ENCODE measurements around the gene ZHX3. TPM values are rescaled to one million over a fixed set of nuclear protein-coding genes. Genes with fewer than 3 reads are reported as not detected.
A peak's percentile ranks its signal among the peaks of the same experiment; 100 is the strongest.

The ZHX3 gene
- total RNA-seq, 1 donor from 2014 or later, result 26.8 TPM

GRCh38 chr20:41178904-41179432 is 138.6 kb downstream of the ZHX3 start:
- H3K9me3 ChIP-seq, result no peaks in the 10 kb centered on the region
- peaks cover 0 to 30% of the 10 kb centered on the region in 2 donors for H3K36me3 ChIP-seq
- H3K4me3 ChIP-seq, result no peak overlapping the region
- no peaks in the 10 kb centered on the region for H3K27me3 ChIP-seq
- H3K4me1 ChIP-seq, result peaks cover 35% of the 10 kb centered on the region
- TF ChIP-seq POLR2A (IDR thresholded peaks at IDR 0.05) (no peak), POLR2AphosphoS5 (IDR thresholded peaks at IDR 0.05; ENCODE audit: insufficient read depth in 1 of 2, low read depth in 1 of 2) (no peak)
- TF ChIP-seq, protein P1, sequence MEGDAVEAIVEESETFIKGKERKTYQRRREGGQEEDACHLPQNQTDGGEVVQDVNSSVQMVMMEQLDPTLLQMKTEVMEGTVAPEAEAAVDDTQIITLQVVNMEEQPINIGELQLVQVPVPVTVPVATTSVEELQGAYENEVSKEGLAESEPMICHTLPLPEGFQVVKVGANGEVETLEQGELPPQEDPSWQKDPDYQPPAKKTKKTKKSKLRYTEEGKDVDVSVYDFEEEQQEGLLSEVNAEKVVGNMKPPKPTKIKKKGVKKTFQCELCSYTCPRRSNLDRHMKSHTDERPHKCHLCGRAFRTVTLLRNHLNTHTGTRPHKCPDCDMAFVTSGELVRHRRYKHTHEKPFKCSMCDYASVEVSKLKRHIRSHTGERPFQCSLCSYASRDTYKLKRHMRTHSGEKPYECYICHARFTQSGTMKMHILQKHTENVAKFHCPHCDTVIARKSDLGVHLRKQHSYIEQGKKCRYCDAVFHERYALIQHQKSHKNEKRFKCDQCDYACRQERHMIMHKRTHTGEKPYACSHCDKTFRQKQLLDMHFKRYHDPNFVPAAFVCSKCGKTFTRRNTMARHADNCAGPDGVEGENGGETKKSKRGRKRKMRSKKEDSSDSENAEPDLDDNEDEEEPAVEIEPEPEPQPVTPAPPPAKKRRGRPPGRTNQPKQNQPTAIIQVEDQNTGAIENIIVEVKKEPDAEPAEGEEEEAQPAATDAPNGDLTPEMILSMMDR (IDR thresholded peaks at IDR 0.05), result no peak
- peak overlapping the region; percentile 83 for H3K27ac ChIP-seq
- intact Hi-C loops (cut with DNase I), result no loop called here
- DNase-seq (ENCODE audit: extremely low spot score in 2 of 2), result peak in 1 of 2 donors; percentile 83

DNA sequence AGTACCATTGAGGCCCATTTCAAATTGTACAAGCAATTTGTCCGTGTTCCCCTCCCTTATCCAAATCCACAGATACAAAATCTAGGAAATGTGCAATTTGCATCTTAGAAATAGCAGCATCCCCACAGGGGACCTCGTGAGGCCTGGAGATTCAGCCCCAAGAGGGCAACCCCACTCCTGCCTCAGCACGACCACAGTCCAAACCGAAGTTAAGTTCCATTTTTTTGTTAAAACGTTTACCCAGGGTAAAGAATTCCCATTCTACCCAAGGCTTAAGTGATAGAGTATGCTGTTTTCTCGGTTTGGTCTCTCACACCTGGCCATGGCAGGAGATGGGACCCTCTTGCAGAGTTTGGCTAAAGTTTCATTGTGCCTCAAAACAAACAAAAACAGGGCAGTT is 139.0 kb downstream of the ZHX3 start:
- Histone ChIP-seq H3K4me1 (peaks cover 40% of the 10 kb centered on the region), H3K27me3 (no peaks in the 10 kb centered on the region), H3K36me3 (peaks cover 0 to 34% of the 10 kb centered on the region in 2 donors), H3K27ac (peak overlapping the region; percentile 83), H3K4me3 (no peak overlapping the region), H3K9me3 (no peaks in the 10 kb centered on the region)
- DNase-seq (ENCODE audit: extremely low spot score in 2 of 2), result peak in 1 of 2 donors; percentile 58
- no peak for TF ChIP-seq POLR2AphosphoS5 (IDR thresholded peaks at IDR 0.05; ENCODE audit: insufficient read depth in 1 of 2, low read depth in 1 of 2)
- TF ChIP-seq, protein P1 (IDR thresholded peaks at IDR 0.05), result no peak
- no peak for TF ChIP-seq POLR2A (IDR thresholded peaks at IDR 0.05)
- intact Hi-C loops (cut with DNase I), result no loop called here

DNA sequence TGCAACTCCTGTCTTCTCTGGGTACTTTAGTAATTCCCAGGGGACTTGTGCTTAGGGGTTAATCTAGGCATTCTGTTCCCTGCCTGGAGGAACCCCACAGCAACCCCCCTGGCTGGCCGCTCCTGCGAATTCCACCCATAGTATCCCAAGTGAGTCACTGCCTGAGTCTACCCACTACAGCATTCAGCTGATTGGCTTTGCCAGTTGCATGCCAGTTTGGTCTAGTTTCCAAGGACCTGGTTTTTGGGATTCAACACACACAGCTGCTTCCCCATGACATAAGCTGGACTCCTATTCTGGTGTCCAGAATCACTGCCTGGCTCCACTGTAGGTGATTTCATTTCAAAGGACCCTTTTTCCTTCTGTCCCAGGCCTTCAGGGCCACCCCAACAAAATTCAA is 139.9 kb downstream of the ZHX3 start:
- peak; percentile 79 to 84 for DNase-seq (ENCODE audit: extremely low spot score in 2 of 2)
- no peak overlapping the region for H3K4me3 ChIP-seq
- peak overlapping the region; percentile 83 for H3K27ac ChIP-seq
- H3K9me3 ChIP-seq, result no peaks in the 10 kb centered on the region
- intact Hi-C loops (cut with DNase I), result no loop called here
- peaks cover 0 to 33% of the 10 kb centered on the region in 2 donors for H3K36me3 ChIP-seq
- H3K27me3 ChIP-seq, result no peaks in the 10 kb centered on the region
- TF ChIP-seq POLR2A (IDR thresholded peaks at IDR 0.05), result no peak
- no peak for TF ChIP-seq POLR2AphosphoS5 (IDR thresholded peaks at IDR 0.05; ENCODE audit: insufficient read depth in 1 of 2, low read depth in 1 of 2)
- TF ChIP-seq, protein P1 (IDR thresholded peaks at IDR 0.05), result no peak
- peaks cover 47% of the 10 kb centered on the region for H3K4me1 ChIP-seq

GRCh38 chr20:41176711-41177552 is 140.6 kb downstream of the ZHX3 start:
- Histone ChIP-seq H3K9me3 (no peaks in the 10 kb centered on the region), H3K27me3 (no peaks in the 10 kb centered on the region), H3K36me3 (peaks cover 0 to 36% of the 10 kb centered on the region in 2 donors), H3K4me3 (no peak overlapping the region), H3K4me1 (peaks cover 54% of the 10 kb centered on the region), H3K27ac (peak overlapping the region; percentile 83)
- intact Hi-C loops (cut with DNase I), result no loop called here
- no peak for TF ChIP-seq POLR2A (IDR thresholded peaks at IDR 0.05)
- no peak for TF ChIP-seq POLR2AphosphoS5 (IDR thresholded peaks at IDR 0.05; ENCODE audit: insufficient read depth in 1 of 2, low read depth in 1 of 2)
- TF ChIP-seq, protein P1 (IDR thresholded peaks at IDR 0.05), result no peak
- DNase-seq (ENCODE audit: extremely low spot score in 2 of 2), result peak in 1 of 2 donors; percentile 81
